HG02938 (cell line): ENCODE results near the gene RPS27L.
A peak's percentile ranks its signal among the peaks of the same experiment; 100 is the strongest.

ENCODE experiments used
- ATAC-seq: cut with Tn5 transposase; IDR thresholded peaks from one replicate; pipeline ENCODE4 v1.9.1; 2021; ENCODE audit warnings: mild to moderate bottlenecking, moderate library complexity; ENCODE audit not compliant: unreplicated experiment

Gene RPS27L

DNA sequence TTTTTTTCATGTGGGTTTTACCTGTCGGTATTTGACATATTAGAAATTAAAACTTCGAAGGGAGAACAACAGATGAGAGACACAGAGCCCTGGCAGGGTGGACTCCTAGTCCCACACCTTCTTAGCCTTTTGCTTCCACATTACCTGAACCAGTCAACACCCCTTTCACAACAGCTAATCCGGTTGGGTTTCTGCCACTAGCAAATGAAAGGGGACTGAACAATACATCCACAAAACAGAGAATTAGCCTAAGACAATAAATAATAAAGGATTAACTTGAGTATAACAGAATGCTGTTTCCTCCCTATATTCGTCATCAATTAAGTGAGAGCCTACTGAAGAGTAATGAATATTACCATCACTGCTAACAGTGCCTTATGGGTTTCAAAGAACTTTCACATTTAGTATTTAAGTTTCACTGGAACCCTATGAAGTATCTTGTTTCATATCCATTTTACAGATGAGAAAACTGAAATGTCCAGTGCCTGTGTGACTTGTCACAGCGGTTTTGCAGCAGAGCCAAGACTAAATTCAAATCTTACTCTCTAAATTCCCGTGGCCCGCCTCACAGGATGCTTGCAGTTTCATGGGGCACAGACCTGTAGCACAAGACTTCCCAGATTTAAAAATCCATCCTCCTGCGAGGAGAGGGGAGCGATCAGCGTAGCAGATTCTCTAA, 31.1 kb upstream of the RPS27L start:
- ATAC-seq: no peak

DNA sequence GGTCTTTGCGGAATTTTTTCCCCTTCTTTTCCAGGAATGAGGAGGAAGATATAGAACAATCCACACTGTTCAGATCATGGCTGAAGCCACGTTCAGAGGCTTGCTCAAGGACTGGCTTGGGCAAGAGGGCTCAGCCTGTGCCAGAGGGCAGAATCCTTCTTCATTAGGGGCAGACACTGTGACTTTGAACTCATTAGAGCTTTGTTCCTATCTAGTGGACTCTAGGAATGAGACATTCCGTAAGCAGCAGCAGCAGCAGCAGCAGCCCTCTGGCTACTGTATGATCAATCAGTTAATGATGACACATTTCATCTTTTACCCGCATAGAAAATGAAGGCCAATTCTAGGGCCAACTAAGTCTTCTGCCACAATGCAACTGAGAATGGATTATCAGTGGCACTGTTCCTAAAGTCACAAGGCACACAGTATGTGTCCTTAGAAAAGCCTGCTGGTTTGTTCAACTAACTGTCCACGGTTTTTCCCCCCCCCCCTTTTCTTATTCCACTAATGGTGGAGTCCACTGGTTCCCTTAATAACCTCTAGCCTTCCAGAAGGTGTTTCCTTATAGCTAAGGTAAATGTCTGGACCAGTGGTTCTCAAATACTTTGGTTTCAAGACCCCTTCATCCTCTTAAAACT, 30.4 kb upstream of the RPS27L start:
- no peak for ATAC-seq

DNA sequence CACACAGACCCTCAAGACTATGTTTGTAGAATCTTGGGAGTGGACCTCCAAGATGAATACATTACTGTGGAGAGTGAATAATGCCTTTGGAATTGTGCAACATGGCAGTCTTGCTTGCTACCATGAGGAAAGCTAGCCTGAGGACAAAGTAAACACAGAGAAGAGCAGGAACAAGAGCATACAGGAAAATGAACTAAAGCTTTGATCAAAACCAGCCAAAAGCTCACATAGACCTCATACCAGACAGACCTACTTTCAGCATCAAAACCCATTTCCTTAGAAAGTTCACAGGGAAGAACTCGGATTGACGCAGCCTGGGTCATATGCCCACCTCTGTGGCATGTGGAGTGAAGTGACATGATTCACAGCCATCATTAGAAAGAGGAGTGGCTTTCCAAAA, 28.8 kb upstream of the RPS27L start:
- ATAC-seq: no peak

DNA sequence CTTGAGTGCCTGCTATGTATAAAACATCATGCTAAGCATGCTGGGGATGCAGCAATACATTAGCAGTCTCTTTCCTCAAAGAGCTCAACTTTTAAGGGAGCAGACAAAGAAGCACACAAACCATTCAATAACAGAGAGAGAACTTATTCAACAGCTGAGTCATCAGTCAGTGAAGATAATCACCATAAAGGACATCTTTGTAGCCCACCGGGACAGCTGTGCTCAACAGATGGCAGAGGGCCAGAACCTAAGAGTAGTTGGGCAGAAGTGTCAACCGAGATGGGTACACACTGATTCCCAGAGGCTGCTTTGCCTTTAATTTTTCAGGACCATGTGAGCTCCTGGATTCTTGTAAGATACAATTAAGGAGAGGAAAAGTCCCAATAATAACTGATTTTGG, 27.9 kb upstream of the RPS27L start:
- no peak for ATAC-seq

DNA sequence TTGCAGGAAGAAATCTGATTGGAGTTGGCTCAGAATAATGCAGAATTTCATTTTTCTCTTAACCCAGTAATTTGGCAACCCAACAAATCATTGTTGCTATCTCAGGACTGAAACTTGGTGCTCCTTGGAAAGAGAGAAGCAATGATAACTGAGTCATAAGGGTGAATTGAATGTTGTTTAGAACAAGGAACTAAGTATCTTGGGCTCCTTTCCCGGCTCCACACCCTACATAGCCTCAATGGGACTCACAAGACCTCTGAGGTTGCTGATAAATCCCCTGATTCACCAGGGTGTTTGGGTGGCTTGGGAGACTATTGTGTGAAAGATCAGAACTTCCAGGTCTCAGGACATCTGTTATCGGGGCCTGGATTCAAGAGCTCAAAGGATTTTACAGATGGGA, 24.4 kb upstream of the RPS27L start:
- ATAC-seq: no peak

DNA sequence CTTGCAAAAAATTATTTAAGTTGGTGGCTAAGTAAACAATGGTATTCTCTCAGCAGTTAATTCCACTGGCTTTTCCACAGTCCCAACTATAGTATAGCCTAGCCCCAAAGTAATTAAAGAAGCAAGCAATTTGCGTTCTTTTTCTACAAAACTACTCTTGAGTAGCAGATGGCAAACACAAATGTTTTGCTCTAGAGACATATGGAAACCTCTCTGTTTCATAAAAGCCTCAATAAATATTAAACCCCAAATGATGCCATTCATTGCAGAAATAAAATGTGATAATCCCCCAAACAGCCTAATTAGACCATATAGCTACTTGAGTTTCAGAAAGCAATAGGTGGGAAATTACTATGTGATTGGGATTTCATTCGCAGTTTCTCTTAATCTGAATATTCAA, 23.5 kb upstream of the RPS27L start:
- ATAC-seq: no peak

DNA sequence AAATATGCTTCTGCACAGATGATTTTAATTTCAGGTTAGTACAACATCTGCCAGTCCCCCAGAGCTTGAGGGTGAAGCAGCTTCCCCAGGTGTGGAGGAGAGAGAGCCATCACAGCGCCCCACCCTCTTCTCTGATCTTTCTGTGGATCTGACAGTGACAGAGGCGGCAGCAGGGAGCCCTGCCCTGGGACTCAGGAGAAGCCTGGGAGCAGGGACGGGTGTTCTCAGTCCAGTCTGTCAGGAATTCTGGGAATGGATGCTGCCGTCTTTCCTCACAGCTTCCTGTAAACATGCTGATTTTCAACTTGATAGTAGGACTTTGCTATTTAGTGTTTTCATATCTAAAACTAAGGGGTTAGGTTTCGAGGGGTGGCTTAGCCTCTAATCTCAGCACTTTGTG, 20.8 kb upstream of the RPS27L start:
- ATAC-seq: no peak

DNA sequence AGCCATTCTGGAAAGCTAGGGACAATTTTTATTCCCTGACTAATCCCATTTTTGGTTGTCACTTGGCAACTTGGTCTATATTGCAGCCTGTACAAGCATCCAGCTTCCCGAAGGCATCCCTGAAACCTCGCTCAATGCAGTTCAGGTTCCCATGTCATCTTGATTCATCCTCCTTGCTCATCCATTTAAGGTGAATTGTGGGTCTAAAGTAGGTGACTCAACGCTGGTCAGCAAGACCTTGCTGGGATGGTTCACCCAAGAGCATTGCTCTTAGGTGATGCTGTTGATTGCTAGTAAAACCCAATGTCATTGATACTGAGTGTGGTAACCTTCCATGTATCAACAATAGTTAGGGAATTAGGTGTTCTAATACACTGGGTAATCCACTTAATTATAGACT, 19.0 kb upstream of the RPS27L start:
- no peak for ATAC-seq

DNA sequence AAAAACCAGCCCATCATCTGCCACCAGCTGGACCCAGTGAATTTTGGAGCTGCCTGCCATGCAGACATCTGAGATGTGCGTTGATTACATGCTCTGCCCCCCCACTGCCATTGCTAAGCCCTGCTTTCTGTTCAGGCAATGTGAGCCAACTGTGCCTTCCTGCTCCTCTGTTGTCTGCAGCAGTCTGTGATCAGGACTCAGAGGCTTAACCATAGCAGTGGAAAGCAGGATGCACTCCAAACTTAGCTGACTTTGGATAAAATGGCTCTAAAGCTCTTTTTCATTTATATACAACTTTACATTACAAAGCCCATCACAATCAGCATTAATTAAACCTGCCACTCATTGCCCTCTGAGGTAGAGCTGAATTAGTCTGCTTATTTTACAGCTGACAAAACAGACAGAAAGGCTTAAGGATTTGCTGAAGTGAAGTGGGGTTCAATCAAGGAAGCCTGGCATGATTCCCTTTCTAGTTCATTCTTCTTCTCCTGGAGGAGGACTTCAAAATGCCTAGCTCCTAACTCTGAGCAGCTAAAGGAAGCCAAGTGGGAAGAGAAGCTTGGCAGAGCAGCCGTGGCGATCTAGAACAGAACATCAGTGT, 15.7 kb upstream of the RPS27L start:
- ATAC-seq: no peak

DNA sequence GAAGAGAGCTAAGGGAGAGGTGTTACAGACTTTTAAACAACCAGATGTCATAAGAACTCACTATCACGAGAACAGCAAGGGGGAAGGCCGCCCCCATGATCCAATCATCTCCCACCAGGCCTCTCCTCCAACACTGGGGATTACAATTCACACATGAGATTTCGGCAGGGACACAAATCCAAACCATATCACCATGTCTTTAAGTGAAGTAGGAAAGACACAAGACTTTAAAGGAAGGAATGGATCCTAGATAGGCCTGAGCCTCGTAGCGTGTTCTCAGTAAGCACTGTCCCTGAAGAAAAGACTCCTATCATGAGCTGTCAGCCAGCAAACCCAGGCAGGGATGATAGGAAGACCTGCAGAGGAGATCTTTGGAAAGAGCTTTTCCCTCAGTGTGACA, 15.1 kb upstream of the RPS27L start:
- no peak for ATAC-seq

DNA sequence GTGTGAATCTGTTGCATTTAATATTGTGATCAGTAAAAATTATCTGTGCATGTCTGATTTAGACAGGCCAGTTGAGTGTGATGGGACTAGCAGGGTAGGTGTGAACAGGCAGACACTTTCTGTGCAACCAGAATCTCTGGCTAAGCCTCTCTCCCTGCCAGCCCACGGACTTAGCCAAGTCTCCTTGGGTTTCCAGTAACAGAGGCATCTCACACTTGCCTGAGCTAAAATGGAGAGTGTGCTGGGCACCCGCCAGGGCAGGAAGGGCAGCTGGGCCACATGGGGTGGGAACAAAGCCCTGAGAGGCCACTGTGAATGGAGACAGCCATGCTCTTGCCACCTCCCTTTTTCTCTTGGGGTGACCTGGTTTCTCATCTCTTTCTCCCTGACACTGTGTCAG, 12.5 kb upstream of the RPS27L start:
- ATAC-seq: no peak

DNA sequence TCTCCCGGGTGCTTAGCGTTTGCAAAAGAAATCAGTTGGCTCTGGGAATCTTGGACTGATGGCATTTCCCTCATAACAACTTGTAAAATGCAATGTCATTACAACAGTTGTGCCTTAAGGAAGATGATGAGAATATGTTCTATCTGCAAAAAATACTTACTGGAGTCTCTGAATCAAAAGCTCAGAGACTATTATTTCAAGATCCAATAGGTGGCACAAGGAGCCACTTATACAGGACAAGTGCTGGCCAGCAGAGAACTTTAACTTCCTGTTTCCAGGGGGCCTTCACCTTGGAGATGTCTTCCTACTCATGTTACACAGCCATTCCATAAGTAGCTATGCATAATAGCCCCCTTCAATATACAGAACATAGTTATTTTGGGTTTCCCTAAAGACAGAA, 8.9 kb upstream of the RPS27L start:
- ATAC-seq: no peak

DNA sequence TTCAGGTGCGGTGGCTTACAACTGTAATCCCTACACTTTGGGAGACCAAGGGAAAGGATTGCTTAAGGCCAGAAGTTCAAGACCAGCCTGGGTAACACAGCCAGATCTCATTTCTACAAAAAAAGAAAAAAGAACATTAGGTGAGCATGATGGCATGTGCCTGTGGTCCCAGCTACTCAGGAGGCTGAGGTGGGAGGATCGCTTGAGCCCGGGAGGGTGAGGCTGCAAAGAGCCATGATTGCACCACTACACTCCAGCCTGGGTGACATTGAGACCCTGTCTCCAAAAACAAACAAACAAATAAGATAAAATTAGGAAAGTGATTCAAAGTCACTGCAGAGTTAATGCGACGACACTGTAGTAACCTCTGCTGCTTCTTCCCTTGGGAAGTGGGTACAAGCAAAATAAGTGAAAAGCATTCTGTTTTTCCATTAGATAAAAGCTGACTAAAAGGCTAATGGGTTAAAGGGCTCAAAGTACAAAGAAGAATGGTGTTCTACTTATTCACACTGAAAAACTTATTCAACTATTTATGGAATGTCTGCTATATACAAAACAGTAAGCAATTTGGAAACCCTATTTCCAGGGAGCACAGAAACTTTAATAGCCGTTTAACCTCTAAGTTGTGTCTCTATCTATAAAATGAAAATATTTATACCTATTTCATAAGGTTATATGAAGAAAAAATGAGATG, 8.0 kb upstream of the RPS27L start:
- no peak for ATAC-seq

DNA sequence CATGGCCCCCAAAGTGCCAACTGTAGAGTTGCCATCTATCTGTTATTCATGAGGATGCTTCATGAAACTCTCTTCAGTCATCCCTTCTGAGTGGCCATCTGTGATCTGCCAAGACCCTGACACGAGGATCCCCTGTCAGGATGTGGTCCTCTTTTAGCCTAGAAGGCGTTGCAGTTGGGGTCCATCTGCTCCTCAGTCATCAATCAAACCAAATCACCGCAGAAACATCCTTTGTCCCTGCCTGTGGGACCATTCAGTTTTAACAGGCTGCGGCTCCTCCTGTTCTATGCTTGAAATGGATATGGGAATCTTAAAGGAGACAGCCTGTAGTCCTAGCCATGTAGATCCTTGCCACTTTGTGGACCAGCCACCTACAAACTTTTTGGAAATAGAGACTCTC, 5.9 kb upstream of the RPS27L start:
- ATAC-seq: no peak

DNA sequence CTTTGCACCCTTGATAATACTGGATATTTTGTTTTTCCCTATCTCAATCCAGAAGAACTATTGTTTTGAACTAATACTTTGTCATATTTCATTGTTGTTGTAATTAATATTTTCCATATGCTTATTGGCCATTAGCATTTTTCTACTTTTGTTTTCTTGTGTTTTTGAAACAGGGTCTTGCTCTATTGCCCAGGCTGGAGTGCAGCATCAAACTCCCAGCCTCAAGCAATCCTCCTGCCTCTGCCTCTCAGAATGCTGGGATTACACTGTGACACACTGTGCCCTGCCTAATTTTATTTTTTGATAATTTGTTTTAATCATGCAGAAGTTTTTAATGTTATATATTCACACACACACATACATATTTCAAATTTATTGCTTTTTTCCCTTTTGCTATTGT, 3.4 kb upstream of the RPS27L start:
- no peak for ATAC-seq

DNA sequence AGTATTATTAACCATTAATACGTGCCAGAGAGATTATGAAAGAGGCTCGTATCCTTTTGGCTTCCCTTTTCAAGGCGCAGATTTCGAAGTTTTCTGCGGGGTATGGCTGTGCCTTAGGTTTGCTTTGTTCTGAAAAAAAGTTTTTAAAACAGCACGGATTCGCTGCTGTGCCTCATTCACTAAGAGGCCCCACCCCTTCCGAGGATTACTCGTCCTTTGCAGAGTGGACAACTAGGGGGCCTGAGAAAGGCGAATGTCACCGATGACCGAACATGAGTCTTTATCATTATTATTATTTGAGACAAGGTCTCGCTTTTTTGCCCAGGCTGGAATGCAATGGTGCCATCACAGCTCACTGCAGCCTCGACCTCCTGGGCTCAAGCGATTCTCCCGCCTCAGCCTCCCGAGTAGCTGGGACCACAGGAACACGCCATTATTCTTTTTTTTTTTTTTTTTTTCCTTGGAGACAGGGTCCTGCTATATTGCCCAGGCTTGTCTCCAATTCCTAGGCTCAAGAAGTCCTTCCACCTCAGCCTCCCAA, 684 bp upstream of the RPS27L start:
- peak; percentile 36 for ATAC-seq

DNA sequence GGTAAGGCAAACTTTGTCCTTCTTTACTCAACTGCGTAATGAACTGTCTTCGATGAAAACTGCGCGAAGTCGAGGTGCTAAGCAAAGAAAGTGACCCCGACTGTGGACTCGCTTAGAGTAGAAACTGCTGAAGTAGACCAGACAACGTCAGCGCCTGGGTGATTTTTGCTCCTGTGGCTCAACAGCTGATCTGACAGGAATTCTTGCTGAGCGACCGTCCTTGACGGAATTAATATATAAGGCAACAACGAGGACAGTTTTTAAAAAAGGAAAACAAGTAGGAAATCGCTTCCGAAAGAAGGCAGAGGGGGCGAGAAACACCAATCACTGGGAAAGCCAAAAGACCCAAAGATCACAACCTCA, 541 bp downstream of the RPS27L start:
- ATAC-seq: no peak

DNA sequence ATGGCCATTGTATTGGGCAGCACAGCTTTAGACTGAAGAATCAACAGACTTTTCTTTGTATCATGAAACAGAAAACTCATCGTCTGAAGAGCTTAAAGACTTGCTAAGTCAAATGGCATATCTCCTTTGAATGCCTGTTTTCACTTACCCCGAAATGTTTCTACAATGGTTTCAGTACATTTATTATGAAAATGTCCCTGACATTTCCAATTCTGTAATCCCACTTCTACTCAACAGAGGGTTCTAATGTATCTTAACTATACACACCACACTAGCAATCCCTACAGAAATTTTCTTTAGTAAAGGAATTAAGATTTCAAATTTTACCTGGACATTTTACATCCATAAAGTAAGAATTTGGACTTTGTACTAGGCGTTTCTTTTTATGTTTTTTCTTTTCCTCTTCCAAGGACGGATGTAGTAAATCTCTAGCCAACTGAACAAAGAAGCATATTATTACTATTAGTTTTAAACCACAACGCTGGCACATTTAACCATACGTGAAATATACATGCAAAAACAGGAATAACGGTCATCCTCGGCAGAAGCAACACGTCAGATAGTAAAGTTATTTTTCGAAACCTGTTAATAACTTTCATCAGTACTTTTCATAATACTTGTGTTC, 1.1 kb downstream of the RPS27L start:
- ATAC-seq: no peak

DNA sequence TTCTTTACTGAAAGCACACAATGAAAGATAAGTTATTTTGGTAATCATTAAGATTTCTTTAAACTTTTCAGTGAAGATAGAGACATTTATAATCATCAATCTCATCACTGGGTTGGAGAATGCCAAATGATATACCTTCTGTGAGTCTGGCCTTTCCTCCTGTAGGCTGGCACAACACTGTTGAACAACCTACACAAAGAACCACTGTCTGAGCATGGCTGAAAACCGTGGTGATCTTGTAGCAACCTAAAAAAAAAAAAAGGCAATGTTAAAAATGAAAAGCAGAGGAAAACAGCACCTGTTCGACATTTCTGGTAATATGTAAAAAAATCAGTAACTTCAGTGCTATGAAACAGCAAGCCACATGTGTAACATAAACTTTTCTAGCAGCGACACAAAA, 1.8 kb downstream of the RPS27L start:
- ATAC-seq: no peak

DNA sequence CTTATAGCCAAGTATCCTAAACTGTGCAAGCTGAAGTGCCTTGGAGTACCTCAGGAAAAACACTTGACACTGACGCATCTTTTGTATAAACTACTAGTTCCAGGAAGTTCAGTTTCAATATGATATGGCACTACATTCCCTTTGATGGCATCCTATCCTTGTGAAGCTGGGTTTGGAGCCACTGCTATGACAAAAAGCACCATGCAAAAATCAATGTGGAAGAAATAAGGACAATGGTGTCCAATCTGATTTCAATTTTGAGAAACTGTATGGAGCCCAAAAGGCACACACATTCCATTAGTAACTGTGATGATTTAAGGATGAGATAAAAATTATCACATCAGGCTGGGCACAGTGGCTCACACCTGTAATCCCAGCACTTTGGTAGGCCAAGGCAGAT, 5.6 kb downstream of the RPS27L start:
- ATAC-seq: no peak

DNA sequence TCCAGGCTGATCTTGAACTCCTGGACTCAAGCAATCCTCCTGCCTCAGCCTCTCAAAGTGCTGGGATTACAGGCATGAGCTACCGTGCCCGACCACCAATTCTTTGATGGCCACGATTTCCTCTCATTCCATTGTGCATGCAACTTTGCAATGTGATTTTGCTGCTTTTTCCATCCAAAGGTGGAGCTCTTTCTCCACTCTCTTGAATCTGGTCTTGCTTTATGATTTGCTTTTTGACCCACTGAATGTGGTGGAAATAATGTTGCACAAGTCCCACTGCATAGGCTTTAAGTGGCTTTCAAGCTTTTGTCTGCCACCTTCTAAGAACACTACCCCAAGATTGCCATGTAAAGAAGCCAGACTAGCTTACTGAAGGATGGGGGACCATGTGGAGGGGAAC, 10.6 kb downstream of the RPS27L start:
- ATAC-seq: no peak
